GM12801 (cell line): ENCODE measurements around the gene NKAIN2.

Experiments used
- TF ChIP-seq, protein P1 (sequence below): IDR thresholded peaks from one replicate; pipeline ENCODE4 v1.5.1; 2011; ENCODE audit warnings: control low read depth; ENCODE audit not compliant: insufficient read length; ENCODE audit errors: extremely low read depth

Gene NKAIN2

DNA sequence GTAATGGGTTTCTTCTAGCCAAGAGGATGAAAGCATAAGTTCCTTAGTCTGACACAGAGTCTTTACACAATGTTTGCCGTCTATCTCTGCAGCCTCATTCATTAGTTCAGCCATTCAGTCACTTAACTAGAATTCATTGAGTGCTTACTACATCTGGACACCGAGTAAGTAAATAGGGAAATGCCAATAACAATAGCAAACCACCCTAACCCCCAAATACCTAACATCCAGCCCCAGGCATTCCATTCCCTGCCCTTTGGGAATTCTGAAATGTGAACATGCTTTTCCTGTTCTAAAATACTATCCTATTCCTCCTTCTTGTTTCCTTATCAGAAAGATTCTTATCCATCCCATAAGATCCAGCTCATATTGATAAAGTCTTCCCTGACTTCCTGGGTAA is 881.0 kb downstream of the NKAIN2 start:
- TF ChIP-seq, protein P1, sequence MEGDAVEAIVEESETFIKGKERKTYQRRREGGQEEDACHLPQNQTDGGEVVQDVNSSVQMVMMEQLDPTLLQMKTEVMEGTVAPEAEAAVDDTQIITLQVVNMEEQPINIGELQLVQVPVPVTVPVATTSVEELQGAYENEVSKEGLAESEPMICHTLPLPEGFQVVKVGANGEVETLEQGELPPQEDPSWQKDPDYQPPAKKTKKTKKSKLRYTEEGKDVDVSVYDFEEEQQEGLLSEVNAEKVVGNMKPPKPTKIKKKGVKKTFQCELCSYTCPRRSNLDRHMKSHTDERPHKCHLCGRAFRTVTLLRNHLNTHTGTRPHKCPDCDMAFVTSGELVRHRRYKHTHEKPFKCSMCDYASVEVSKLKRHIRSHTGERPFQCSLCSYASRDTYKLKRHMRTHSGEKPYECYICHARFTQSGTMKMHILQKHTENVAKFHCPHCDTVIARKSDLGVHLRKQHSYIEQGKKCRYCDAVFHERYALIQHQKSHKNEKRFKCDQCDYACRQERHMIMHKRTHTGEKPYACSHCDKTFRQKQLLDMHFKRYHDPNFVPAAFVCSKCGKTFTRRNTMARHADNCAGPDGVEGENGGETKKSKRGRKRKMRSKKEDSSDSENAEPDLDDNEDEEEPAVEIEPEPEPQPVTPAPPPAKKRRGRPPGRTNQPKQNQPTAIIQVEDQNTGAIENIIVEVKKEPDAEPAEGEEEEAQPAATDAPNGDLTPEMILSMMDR, result no peak

DNA sequence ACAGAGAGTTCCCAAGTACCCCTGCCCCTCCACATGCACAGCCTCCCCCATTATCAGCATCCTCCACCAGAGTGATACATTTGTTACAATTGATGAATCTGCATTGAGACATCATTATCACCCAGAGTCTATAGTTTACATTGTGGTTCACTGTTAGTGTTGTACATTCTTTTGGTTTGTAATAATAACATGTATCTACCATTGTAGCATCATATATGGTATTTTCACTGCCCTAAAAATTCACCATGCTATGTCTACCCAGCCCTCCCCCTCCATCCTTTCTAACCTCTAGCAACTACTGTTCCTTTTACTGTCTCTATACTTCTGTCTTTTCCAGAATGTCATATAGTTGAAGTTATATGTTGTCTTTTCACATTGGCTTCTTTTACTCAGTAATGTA is 884.7 kb downstream of the NKAIN2 start:
- TF ChIP-seq, protein P1, result no peak

DNA sequence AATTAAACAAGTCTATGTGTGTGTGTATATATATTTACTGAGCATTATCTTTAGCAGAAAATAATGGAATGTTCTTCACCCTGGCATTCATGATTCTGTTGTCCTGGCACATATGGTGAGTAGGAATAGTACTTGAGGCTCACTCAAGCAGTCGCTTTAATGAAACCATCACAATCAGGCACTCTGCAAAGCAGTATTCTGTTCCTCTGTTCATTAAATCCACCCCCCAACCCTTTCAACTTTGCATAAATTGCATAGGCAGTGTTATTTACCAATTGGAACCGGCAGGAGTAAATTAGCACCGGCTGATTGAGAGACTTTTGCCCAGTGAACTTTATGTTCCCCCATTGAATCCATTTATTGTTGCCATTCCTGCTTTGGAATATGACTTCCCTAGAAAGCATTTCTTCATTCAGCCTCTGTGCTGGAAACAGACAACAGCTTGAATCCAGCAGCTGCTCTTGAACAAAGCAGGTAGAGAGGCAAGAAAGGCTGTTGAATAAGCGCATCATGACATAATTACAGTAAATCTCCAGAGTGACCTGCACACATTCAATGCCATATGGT is 890.6 kb downstream of the NKAIN2 start:
- TF ChIP-seq, protein P1, result no peak

DNA sequence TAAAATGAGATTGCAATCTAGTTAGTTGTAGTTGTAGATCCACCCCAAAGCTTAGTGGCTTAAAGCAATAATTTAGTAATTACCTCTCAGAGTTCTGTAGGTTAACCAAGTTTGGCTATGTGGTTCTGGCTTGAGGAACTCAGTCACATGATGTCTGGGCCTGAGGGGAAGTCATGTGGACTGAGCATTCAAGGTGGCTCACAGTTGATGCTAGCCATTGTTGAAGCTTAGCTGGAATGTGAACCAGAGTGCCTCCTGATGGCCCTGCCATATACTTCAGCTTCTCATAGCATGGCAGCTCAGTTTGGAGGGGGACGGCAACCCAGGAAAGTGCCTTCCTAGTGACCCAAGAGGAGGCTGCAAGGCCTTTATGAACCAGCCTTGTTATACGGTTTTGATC is 895.4 kb downstream of the NKAIN2 start:
- TF ChIP-seq, protein P1, result no peak

DNA sequence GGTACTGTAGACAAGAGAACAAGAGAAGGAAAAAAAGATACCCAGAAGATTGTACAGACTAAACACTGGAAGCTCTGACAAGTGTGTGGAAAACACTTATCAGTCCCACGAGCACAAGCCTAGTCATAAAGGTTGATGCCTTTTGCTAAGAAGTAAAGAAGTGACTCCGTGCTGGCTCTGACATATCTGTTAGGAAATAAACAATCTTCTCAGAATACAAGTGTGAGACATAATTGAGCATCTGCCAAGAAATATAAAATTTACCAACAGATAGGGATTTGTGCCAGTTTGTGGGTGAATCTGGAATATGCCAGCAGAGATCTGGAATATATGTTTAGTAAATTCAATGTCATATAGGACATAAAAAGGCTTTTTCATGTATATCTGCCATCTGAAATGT is 899.9 kb downstream of the NKAIN2 start:
- TF ChIP-seq, protein P1, result no peak

DNA sequence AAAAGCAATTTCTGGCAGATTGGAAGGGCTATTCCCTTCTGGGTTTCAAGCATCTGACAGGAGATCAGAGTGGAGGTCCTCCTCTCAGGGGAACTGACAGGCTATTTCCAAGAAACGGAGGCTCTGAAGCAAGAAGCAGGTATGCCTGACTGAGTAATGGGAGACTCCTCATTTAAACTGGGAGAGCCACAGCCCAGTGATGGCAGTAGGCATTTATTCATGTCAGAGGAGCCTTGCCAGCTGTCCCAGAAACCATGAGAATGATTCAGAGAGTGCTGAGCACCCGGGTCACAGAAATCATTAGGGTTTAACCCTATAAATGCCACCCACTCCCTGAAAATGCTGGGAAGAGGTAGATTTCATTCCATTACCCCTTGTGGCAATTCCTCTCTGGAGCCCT is 911.1 kb downstream of the NKAIN2 start:
- TF ChIP-seq, protein P1, result no peak

DNA sequence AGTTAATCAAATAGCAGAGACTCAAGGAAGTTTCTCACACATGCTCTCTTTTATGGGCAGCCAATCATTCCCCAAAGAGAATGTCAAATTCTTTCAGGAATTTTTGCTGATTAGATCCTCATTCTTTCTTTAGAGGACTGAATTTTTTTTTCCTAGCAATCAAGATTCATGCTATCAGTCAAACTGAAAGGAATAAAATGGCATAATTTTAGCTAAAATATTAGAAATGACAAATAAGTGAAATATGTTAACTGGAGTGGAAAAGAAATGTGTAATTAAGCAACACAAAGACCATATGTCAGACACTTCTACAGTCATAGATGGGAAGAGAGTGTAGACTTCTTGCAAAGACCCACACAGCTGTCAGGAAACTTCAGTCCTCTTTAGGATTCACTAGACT is 916.2 kb downstream of the NKAIN2 start:
- TF ChIP-seq, protein P1, result no peak
